HepG2 (cell line): ENCODE results near the gene PSMD1. TPM values are rescaled to one million over a fixed set of nuclear protein-coding genes. Genes with fewer than 3 reads are reported as not detected.

Source experiments
- ARID2 ChIP-seq: sonication (generic); formaldehyde crosslinking; IDR thresholded peaks from 2 replicates; pipeline ENCODE4 v1.8.1; 2022; ENCODE audit warnings: mild to moderate bottlenecking, missing genetic modification reagents, borderline replicate concordance
- BORCS8-MEF2B ChIP-seq: sonication (generic); formaldehyde crosslinking; IDR thresholded peaks from 2 replicates; pipeline ENCODE4 v1.8.0; 2022; ENCODE audit warnings: mild to moderate bottlenecking, missing genetic modification reagents
- BRF2 ChIP-seq: sonication (generic); formaldehyde crosslinking; IDR thresholded peaks from 2 replicates; pipeline ENCODE4 v1.8.1; 2022; ENCODE audit warnings: mild to moderate bottlenecking, missing genetic modification reagents
- NR2F1 ChIP-seq, 2 experiments: fragments of 450-650 bp in 1 of 2; formaldehyde crosslinking in 1 of 2; IDR thresholded peaks; 2 replicates each; pipeline versions ENCODE4 v1.5.0 to v1.6.1; 2016 to 2020; ENCODE audit warnings: mild to moderate bottlenecking in 1 of 2, missing compliant biosample characterization in 1 of 2, missing genetic modification reagents in 1 of 2, moderate library complexity in 1 of 2
- SIN3A ChIP-seq: IDR thresholded peaks from 2 replicates; pipeline ENCODE4 v1.6.1; 2011; ENCODE audit warnings: low read depth, mild to moderate bottlenecking, control low read depth, low read length, borderline replicate concordance
- SNAPC4 ChIP-seq: sonication (generic); formaldehyde crosslinking; IDR thresholded peaks from 2 replicates; pipeline ENCODE4 v1.4.0; 2020; ENCODE audit warnings: mild to moderate bottlenecking, missing genetic modification reagents
- ZBTB44 ChIP-seq: sonication (generic); formaldehyde crosslinking; IDR thresholded peaks from 2 replicates; pipeline ENCODE4 v1.4.0; 2020; ENCODE audit warnings: missing genetic modification reagents
- ZFY ChIP-seq: sonication (generic); formaldehyde crosslinking; IDR thresholded peaks from 2 replicates; pipeline ENCODE4 v1.4.0; 2020; ENCODE audit warnings: missing genetic modification reagents
- ZNF512B ChIP-seq: sonication (generic); formaldehyde crosslinking; IDR thresholded peaks from 2 replicates; pipeline ENCODE4 v1.5.1; 2020; ENCODE audit warnings: missing genetic modification reagents, mild to moderate bottlenecking, borderline replicate concordance
- ZNF687 ChIP-seq: sonication (generic); formaldehyde crosslinking; IDR thresholded peaks from 2 replicates; pipeline ENCODE4 v1.5.1; 2020; ENCODE audit warnings: mild to moderate bottlenecking, missing genetic modification reagents, moderate library complexity
- polyA plus RNA-seq, 8 experiments: library from polyadenylated mRNA; depleted of rRNA in 3 of 8; stranded (reverse) in 7 of 8; unstranded in 1 of 8; fragments of >200 nt; fragmentation: Illumina TruSeq in 4 of 8; extraction: Trizol in 4 of 8; gene quantifications; 2 replicates each; pipeline versions ENCODE4 v1.2.1 to v1.2.3, GENCODE V29; 2011 to 2016; ENCODE audit warnings: low read depth in 4 of 8, missing spikeins in 1 of 8, mixed read lengths in 1 of 8; ENCODE audit not compliant: insufficient read depth in 1 of 8
- total RNA-seq, 5 experiments: library from RNA; depleted of rRNA; stranded (reverse); fragments of >200 nt; fragmentation: Illumina TruSeq; extraction: Trizol; gene quantifications; 2 replicates each; pipeline ENCODE4 v1.2.3, GENCODE V29; 2016; ENCODE audit warnings: low read depth in 1 of 5

Gene PSMD1
- total and polyA plus RNA-seq, 2 of the 13 experiments (the other 11 are each of a cell fraction or from before 2014, with no cell fraction given), result 136 to 191 TPM

GRCh38 chr2:231051116-231051515, 5.6 kb upstream of the PSMD1 start (continued):
- no peak; the same call in 1 of the 2 replicates for TF ChIP-seq SNAPC4 (CRISPR knock-in tag)
- TF ChIP-seq NR2F1 (CRISPR knock-in tag; IDR thresholded peaks at IDR 0.05), result peak in 1 of 2 experiments; percentile 11; a peak in 2 of 4 replicates
- no peak for TF ChIP-seq ZNF512B (CRISPR knock-in tag)
- 0 out of 2 replicates have a peak, but pooled peaks have one; percentile 33 for TF ChIP-seq ZBTB44 (CRISPR knock-in tag)
- peak; percentile 49; the same call in 1 of the 2 replicates for TF ChIP-seq SIN3A
- peak; percentile 61 for TF ChIP-seq ZNF687 (CRISPR knock-in tag)
- peak; percentile 62 for TF ChIP-seq ZFY (CRISPR knock-in tag)
- 0 out of 2 replicates have a peak, but pooled peaks have one; percentile 4 for TF ChIP-seq ARID2 (CRISPR knock-in tag)
- TF ChIP-seq BRF2 (CRISPR knock-in tag), result no peak; the same call in 1 of the 2 replicates
- TF ChIP-seq BORCS8-MEF2B (CRISPR knock-in tag), result peak; percentile 82; the same call in 1 of the 2 replicates
